ENCODE measurements around the gene BTBD7.

- TF ChIP-seq, protein P1, sequence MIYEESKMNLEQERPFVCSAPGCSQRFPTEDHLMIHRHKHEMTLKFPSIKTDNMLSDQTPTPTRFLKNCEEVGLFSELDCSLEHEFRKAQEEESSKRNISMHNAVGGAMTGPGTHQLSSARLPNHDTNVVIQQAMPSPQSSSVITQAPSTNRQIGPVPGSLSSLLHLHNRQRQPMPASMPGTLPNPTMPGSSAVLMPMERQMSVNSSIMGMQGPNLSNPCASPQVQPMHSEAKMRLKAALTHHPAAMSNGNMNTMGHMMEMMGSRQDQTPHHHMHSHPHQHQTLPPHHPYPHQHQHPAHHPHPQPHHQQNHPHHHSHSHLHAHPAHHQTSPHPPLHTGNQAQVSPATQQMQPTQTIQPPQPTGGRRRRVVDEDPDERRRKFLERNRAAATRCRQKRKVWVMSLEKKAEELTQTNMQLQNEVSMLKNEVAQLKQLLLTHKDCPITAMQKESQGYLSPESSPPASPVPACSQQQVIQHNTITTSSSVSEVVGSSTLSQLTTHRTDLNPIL (CRISPR knock-in tag; IDR thresholded peaks at IDR 0.05; ENCODE audit: low read depth) = no peak
- TF ChIP-seq, protein P2, sequence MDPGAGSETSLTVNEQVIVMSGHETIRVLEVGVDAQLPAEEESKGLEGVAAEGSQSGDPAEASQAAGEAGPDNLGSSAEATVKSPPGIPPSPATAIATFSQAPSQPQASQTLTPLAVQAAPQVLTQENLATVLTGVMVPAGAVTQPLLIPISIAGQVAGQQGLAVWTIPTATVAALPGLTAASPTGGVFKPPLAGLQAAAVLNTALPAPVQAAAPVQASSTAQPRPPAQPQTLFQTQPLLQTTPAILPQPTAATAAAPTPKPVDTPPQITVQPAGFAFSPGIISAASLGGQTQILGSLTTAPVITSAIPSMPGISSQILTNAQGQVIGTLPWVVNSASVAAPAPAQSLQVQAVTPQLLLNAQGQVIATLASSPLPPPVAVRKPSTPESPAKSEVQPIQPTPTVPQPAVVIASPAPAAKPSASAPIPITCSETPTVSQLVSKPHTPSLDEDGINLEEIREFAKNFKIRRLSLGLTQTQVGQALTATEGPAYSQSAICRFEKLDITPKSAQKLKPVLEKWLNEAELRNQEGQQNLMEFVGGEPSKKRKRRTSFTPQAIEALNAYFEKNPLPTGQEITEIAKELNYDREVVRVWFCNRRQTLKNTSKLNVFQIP (CRISPR knock-in tag; IDR thresholded peaks at IDR 0.05; ENCODE audit: borderline replicate concordance, low read depth) = no peak
- TF ChIP-seq ARNTL (CRISPR knock-in tag; IDR thresholded peaks at IDR 0.05; ENCODE audit: borderline replicate concordance, low read depth) (no peak), PATZ1 (CRISPR knock-in tag; IDR thresholded peaks at IDR 0.05; ENCODE audit: borderline replicate concordance) (no peak), ZC3H10 (CRISPR knock-in tag; IDR thresholded peaks at IDR 0.05) (no peak)
Observed at GRCh38 chr14:93319494-93319893, 13.3 kb downstream of the BTBD7 start.
